ENCODE data around the gene DNAI2. TPM values are rescaled to one million over a fixed set of nuclear protein-coding genes. Genes with fewer than 3 reads are reported as not detected.
A peak's percentile ranks its signal among the peaks of the same experiment; 100 is the strongest.

The DNAI2 gene
- total RNA-seq, 1 experiment from 2014 or later = not detected

DNA sequence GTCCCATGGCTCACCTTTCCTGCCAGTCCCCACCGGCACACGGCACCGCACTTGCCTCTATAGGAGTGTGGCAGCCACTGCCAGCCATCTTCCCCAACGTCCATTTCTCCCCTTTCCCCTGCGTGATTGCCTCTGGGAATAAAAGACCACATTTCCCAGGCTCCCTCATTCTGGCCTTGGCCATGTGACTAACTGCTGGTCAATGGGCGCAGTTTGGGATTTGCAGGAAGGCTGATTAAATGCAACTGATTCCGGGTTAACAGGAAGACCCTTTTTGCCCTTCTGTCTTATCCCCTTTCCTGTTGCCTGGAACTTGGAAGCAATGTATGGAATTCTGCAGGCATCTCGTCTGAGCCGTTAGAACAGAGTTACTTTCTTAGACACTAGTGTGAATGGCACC is 84.7 kb downstream of the DNAI2 start:
- intact Hi-C loops (cut with micrococcal nuclease; ENCODE audit: unreplicated experiment) = no loop called here
- Histone ChIP-seq H3K36me3 (ENCODE audit: control insufficient read depth, insufficient read depth, low read length) (no peaks in the 10 kb centered on the region), H3K4me3 (ENCODE audit: low read depth, low read length) (no peak overlapping the region), H3K27me3 (replicated peaks; ENCODE audit: control insufficient read depth, insufficient read depth, low read length) (no peaks in the 10 kb centered on the region; the same call in 1 of the 2 replicates), H3K4me1 (no peaks in the 10 kb centered on the region), H3K9me3 (no peaks in the 10 kb centered on the region)
- Mint-ChIP-seq H3K4me1 (ENCODE audit: low read depth, unreplicated experiment) (no peaks in the 10 kb centered on the region), H3K27me3 (ENCODE audit: insufficient read depth, unreplicated experiment) (peaks cover 9% of the 10 kb centered on the region), H3K27ac (ENCODE audit: unreplicated experiment) (no peak overlapping the region), H3K4me3 (ENCODE audit: unreplicated experiment) (no peak overlapping the region), H3K9me3 (ENCODE audit: unreplicated experiment) (no peaks in the 10 kb centered on the region), H3K36me3 (ENCODE audit: insufficient read depth, unreplicated experiment) (no peaks in the 10 kb centered on the region)
- POLR2A ChIA-PET = no interaction called here
- BruUV-seq (replicated peaks) = no TSS peak
- TF ChIP-seq, protein P1, sequence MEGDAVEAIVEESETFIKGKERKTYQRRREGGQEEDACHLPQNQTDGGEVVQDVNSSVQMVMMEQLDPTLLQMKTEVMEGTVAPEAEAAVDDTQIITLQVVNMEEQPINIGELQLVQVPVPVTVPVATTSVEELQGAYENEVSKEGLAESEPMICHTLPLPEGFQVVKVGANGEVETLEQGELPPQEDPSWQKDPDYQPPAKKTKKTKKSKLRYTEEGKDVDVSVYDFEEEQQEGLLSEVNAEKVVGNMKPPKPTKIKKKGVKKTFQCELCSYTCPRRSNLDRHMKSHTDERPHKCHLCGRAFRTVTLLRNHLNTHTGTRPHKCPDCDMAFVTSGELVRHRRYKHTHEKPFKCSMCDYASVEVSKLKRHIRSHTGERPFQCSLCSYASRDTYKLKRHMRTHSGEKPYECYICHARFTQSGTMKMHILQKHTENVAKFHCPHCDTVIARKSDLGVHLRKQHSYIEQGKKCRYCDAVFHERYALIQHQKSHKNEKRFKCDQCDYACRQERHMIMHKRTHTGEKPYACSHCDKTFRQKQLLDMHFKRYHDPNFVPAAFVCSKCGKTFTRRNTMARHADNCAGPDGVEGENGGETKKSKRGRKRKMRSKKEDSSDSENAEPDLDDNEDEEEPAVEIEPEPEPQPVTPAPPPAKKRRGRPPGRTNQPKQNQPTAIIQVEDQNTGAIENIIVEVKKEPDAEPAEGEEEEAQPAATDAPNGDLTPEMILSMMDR (IDR thresholded peaks at IDR 0.05; ENCODE audit: insufficient read depth in 1 of 2, low read depth in 1 of 2, low read length in 1 of 2, severe bottlenecking in 1 of 2, unreplicated experiment in 1 of 2) = no peak
- DNase-seq = no peak
- CTCF ChIA-PET = interaction anchor here (1.0 kb wide), 1 partner anchor 11 kb away, joined by 3 read pairs; no protein-coding TSS in a partner anchor

- H3K4me3 ChIP-seq (ENCODE audit: low read depth, low read length) = no peak overlapping the region
- H3K27me3 Mint-ChIP-seq (ENCODE audit: insufficient read depth, unreplicated experiment) = peaks cover 6% of the 10 kb centered on the region
- no peaks in the 10 kb centered on the region for H3K36me3 Mint-ChIP-seq (ENCODE audit: insufficient read depth, unreplicated experiment)
- H3K9me3 ChIP-seq = no peaks in the 10 kb centered on the region
- H3K27ac Mint-ChIP-seq (ENCODE audit: unreplicated experiment) = no peak overlapping the region
- CTCF ChIA-PET = interaction anchor here (1.9 kb wide), 1 partner anchor 14 kb away, joined by 9 read pairs; no protein-coding TSS in a partner anchor
- DNase-seq = no peak
- BruUV-seq (replicated peaks) = no TSS peak
- POLR2A ChIA-PET = no interaction called here
- TF ChIP-seq, protein P1 (IDR thresholded peaks at IDR 0.05; ENCODE audit: insufficient read depth in 1 of 2, low read depth in 1 of 2, low read length in 1 of 2, severe bottlenecking in 1 of 2, unreplicated experiment in 1 of 2) = no peak
- intact Hi-C loops (cut with micrococcal nuclease; ENCODE audit: unreplicated experiment) = loop anchor here (10.0 kb wide), 1 partner anchor 145 kb away; the partner anchor contains the start of gene TTYH2
- H3K4me1 ChIP-seq = no peaks in the 10 kb centered on the region
- H3K36me3 ChIP-seq (ENCODE audit: control insufficient read depth, insufficient read depth, low read length) = no peaks in the 10 kb centered on the region
- H3K4me3 Mint-ChIP-seq (ENCODE audit: unreplicated experiment) = no peak overlapping the region
- no peaks in the 10 kb centered on the region for H3K4me1 Mint-ChIP-seq (ENCODE audit: low read depth, unreplicated experiment)
- no peaks in the 10 kb centered on the region for H3K9me3 Mint-ChIP-seq (ENCODE audit: unreplicated experiment)
- no peaks in the 10 kb centered on the region; the same call in 1 of the 2 replicates for H3K27me3 ChIP-seq (replicated peaks; ENCODE audit: control insufficient read depth, insufficient read depth, low read length)
Observed at GRCh38 chr17:74359916-74360315, 85.9 kb downstream of the DNAI2 start.

DNA sequence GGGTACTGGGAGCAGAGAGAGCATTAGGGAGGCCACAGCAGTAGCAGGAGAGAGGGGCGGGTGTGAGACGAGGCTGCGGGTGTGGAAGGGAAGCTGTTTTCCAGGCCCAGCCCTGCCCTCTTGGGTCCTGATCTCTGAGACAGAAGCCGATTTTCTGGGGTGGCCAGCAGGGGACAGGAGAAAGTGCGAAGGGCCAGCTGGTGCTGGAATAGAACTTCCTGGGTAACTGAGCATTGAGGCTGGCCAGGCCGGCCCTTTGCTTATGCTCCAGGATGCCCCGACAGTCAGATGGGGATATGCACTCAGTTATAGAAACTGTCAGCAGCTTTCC is 86.8 kb downstream of the DNAI2 start:
- no TSS peak for BruUV-seq (replicated peaks)
- Histone ChIP-seq H3K27me3 (replicated peaks; ENCODE audit: control insufficient read depth, insufficient read depth, low read length) (no peaks in the 10 kb centered on the region; the same call in 1 of the 2 replicates), H3K4me1 (no peaks in the 10 kb centered on the region), H3K36me3 (ENCODE audit: control insufficient read depth, insufficient read depth, low read length) (no peaks in the 10 kb centered on the region), H3K4me3 (ENCODE audit: low read depth, low read length) (no peak overlapping the region), H3K9me3 (no peaks in the 10 kb centered on the region)
- POLR2A ChIA-PET = no interaction called here
- H3K9me3 Mint-ChIP-seq (ENCODE audit: unreplicated experiment) = no peaks in the 10 kb centered on the region
- no peaks in the 10 kb centered on the region for H3K4me1 Mint-ChIP-seq (ENCODE audit: low read depth, unreplicated experiment)
- peaks cover 6% of the 10 kb centered on the region for H3K27me3 Mint-ChIP-seq (ENCODE audit: insufficient read depth, unreplicated experiment)
- TF ChIP-seq, protein P1 (IDR thresholded peaks at IDR 0.05; ENCODE audit: insufficient read depth in 1 of 2, low read depth in 1 of 2, low read length in 1 of 2, severe bottlenecking in 1 of 2, unreplicated experiment in 1 of 2) = peak in 1 of 2 experiments; percentile 2
- H3K4me3 Mint-ChIP-seq (ENCODE audit: unreplicated experiment) = no peak overlapping the region
- CTCF ChIA-PET = interaction anchor here (0.6 to 1.9 kb wide), 5 partner anchors 13 to 330 kb away, joined by 3 to 11 read pairs (median 5); no protein-coding TSS in a partner anchor
- intact Hi-C loops (cut with micrococcal nuclease; ENCODE audit: unreplicated experiment) = loop anchor here (1.0 to 10.0 kb wide), 2 partner anchors 60 to 146 kb away; partner anchors contain the start of gene TTYH2
- no peak for DNase-seq
- no peak overlapping the region for H3K27ac Mint-ChIP-seq (ENCODE audit: unreplicated experiment)
- H3K36me3 Mint-ChIP-seq (ENCODE audit: insufficient read depth, unreplicated experiment) = no peaks in the 10 kb centered on the region

All from Caco-2 (cell line).